ENCODE results near the gene NOL4L.

Gene NOL4L

DNA sequence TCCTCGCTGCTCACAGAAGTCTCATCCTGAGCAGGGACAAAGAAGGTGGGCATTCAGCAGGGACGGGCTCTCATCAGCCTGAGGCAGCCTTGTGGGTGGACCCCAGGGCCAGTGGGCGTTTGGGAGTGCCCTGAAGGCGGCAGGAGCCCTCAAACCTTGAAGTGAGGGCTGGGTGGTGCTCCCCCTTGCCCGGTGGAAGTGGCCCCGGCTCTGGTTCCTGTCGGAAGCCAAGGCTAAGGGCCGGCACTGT lies 110.5 kb downstream of the NOL4L start:
- DNase-seq: peak in 1 of 56 donors; percentile 51

DNA sequence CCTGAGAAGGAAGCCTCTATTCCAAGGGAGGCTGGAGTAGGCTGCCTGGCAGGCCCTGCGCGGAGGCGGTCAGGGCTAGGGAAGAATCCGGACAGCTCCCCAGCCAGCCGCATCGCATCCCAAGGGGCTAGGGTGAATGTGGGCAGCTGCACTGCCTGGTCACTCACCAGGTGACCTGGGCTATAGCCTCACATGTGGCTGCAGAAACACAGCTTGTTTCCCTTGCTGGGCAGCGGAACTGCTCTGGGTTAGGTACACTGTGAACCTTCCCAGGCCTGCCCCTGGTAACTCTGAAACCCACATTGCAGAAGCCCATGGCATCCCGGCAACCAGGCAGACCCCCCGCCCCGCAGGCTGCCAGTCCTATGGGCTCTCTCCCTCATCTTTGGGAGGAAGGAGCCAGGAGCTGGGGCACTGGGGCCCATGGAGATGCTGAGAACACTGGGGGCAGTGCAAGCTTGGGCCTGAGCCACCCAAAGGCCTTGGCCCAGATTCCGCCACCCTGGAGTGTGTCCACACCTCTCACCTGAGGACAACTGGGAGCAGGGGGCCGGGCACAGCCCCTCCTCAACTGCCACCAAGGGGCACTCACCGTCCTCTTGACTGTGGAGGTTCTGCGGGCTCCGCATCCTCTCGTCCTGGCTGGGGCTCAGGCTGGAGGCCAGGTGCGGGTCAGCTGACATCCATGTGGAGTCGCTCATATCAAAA lies 111.0 kb downstream of the NOL4L start:
- peak in 2 of 56 donors; percentile 32 to 34 for DNase-seq

DNA sequence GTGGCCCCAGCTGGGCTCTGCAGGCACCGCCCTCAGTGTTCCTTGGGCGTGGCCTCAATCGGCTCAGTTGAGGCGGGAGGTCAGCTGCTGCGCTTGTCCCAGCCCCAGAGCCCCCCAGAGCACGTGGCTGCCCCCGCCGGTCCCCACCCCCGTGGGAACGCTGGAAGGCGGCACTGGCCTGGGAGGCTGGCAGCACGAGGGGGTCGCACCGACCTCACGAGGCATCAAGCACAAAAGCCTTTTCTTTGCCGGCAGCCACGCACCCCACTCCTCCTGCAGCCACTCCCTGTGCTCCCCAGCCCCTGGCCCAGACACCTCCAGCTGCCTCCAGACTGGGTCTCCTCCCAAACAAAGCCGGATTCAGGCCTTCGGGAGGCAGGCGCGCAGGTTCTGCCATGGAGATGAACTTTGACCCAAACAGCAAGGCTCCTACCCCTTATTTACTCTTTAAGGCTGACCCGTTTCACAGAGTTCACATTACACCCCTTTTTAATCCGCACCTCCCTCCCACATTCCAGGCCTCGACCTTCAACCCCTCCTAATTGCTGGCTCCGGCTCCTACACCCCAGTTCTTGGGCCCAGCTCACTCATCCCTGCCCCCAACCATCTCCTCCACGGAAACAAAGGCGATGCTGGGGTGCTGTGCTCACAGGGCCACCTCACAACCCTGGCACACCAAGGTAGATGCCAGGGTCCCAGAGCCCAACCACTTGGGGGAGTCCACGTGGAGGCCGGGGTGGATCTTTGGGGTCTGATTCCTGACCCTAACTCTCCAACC lies 111.7 kb downstream of the NOL4L start:
- DNase-seq: peak in 15 of 56 donors; percentile 13 to 48 (median 25)

DNA sequence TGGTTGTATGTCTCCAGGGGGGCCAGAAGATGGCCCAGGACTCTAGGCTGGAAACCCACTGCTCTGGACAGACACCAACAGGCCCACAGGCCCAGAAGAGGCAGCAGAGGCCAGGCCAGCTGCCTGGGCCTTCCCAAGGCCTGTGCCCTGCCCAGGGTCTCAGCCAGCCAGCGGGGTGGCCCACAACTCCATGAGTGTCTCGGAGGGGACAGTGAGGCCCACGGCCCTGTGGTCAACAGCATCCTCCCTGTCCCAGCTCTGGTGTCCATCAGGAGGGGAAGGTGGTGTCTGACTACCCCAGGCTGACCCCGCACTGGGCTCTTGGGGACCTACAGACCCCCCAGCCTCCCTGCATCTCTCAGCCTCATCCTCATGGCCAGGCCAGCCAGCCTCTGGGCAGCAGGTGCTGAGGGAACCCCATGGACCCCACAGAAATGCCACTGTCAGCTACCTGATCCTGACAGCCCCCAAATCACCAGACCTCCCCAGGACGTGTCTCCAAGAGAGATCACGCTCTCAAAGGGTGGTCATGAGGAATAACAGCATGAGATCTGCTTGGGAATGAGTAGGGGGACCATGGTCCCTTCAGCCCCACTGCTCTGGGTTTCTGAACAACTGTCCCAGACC lies 112.4 kb downstream of the NOL4L start:
- DNase-seq: no peak

DNA sequence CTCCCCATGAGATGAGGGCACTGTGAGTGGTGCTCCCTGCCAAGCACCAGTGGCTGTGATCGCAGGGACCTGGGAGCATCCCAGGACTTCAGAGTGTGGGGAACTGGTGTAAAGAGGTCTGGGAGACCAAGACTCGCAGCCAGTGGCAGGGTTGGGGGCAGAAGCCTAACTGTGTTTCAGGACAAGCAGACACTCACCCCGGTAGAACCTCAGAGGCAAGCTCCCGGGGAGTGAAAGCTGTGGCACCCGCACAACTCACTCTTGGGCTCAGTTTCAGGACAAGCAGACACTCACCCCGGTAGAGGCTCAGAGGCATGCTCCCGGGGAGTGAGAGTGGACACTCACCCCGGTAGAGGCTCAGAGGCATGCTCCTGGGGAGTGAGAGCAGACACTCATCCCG lies 114.2 kb downstream of the NOL4L start:
- no peak for DNase-seq

DNA sequence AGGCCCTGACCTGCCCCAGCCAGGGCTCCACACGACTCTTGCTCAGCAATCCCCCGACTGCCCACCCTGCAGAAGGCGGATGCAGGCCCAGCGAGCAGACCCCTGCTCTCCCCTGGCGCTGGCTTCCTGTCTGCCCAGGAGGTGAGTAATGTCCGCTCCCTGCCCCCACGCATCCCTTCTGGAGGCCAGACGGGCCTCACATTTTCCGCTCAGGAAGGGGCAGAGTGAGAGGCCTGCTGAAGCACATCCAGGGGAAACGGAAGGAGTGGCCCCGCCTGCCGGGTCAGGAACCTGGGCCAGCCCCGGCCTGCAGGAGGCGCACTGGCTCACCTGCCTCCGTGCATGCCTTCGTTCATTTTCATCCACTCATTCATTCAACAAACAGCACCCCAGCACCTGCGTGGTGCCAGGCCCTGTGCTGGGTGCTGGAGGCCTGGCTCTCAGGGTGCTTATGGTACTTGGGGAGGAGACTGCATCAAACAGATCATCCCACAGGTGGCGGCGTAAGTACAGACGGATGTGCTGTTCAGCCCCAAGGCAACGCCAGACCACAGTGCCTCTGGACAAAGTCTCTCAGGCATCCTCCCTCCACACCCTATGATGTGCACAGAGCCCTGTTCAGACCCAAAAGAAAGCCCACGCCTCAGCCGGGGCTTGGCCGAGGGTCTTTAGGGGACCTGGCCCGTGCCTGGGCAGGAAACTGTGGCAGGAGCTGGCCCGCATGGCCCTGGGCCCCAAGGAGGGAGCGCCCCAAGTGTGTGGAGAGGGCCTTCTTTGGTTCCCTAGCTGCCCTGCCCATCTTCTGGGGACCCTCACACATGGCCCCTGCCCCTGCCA lies 114.9 kb downstream of the NOL4L start:
- no peak for DNase-seq

DNA sequence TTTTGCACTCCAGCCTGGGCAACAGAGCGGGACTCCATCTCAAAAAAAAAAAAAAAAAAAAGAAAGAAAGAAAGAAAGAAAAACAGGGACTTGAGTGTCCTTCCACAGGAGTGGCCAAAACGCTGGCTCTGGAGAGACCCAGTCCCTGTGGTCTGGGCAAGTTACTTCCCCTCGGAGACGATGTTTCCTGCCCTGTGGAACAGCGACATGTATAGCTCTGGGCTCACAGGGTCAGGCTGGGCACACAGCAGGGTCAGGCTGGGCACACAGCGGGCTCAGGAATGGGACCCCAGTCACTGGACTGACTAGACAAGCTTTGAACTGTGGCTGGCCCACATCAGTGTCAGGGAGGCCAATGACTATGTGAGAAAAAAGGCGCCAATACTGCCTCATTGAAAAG lies 116.3 kb downstream of the NOL4L start:
- DNase-seq: no peak

DNA sequence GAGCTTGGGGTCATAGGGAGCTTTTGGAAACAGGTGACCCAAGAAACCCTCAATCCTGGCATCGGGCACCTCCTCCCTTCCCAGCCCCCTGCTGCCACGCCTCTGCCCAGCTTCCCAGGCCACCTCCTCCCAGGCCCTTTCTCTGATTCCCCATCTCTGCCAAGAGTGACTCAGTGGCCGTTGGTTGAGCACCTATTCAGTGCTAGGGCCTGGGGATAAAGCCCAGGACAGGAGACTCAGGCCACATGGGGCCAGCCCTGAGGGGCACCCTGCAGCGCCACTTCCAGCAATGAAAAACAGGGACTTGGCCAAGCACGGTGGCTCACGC lies 116.9 kb downstream of the NOL4L start:
- DNase-seq: no peak

DNA sequence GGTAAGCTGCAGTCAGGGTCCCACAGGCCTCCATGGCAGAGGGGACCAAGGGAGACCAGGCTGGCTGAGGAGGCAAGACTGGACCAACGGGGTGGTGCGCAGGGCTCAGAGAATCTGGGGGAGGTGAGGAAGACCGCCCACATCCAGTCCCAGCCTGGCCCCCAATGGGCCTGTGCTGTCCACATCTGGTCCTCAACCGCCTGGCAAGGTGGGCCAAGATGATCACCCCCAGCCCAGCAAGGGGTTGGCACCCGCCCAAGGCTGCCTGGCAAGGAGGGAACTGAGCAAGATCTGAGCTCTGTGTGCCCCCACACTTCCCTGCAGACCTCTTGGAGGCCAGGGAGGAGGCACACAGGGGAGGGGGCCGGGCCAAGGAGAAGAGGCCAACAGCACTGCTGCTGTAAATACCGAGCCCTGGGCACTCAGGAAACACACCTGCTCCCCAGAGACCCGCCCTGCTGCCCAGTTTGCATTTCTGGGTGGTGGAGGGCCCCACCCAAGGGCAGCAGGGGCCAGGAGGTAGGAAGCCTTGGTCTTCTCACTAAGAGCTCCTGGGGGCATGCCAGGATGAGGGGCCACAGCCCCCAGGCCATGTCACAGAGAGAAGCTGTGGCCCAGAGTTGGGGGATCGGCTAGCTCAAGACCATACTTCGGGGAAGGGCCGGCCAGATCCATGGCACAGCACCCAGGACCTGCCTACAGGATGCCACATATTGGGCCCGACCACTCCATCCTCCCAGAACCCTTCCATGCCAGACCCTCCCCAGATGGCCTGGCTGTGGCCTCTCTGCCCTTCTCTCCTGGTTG lies 117.4 kb downstream of the NOL4L start:
- DNase-seq: peak in 1 of 56 donors; percentile 25

DNA sequence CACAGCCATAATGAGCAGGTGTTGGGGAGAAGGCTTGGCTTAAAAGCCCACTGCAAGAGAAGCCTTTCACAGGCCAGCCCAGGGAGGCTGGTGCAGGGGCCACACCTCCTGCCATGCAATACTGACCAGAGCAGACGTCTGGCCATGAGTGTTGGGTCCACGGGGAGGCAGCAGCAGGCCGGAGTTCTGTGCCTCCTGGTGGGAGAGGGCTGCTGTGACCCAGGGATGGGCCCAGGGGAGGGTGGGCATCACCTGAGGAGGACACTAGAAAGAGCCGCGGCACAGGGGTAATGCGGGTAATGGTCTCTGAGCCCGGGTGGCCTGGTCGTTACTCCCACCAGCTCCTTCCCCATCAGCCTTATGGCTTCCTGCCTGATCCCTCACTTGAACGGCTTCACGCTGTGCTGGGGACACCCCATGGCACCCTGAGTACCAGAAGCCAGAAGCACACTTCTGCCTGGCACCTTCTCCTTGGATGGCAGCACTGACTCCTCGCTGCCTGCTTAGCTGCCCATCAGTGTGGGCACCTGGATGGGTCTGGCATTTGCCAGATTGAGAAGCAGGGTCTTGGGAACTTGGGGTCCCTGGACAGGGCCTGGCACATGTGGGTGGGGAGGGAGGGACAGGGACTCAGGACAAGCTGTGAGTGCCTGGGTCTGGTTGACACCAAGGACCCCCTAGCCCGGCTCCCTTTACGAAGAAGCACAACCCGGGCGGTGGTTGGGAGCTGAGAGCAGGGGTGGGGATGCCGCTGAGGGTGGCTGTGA lies 118.2 kb downstream of the NOL4L start:
- peak in 13 of 56 donors; percentile 28 to 75 (median 52) for DNase-seq

DNA sequence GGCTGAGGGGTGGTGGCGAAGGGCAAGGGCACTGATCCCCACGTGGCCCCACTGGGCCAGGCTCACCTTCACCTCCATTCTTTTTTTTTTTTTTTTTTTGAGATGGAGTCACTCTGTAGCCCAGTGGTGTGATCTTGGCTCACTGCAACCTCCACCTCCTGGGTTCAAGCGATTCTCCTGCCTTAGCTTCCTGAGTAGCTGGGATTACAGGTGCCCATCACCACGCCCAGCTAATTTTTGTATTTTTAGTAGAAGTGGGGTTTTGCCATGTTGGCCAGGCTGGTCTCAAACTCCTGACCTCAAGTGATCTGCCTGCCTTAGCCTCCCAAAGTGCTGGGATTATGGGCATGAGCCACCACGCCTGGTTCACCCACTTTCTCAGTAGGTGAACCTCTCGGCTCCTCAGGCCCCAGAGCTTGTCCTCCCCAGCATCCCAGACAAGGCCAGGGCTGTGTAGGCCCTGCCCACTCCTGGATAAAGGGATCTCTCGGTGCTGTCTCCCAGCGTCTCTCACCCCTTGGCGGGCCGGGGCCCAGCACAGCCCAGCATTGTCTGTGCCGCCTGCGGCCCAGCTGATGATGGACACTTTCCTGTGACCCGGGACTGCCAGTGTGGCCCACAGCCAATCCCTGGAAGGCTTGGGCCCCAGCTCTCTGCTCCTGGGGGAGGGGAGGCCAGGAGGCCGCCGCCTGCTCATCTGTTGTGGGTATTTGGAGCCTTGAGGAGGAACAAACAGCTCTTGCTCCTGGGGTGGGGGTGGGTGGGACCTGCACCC lies 119.0 kb downstream of the NOL4L start:
- peak in 54 of 56 donors; percentile 28 to 92 (median 76) for DNase-seq

DNA sequence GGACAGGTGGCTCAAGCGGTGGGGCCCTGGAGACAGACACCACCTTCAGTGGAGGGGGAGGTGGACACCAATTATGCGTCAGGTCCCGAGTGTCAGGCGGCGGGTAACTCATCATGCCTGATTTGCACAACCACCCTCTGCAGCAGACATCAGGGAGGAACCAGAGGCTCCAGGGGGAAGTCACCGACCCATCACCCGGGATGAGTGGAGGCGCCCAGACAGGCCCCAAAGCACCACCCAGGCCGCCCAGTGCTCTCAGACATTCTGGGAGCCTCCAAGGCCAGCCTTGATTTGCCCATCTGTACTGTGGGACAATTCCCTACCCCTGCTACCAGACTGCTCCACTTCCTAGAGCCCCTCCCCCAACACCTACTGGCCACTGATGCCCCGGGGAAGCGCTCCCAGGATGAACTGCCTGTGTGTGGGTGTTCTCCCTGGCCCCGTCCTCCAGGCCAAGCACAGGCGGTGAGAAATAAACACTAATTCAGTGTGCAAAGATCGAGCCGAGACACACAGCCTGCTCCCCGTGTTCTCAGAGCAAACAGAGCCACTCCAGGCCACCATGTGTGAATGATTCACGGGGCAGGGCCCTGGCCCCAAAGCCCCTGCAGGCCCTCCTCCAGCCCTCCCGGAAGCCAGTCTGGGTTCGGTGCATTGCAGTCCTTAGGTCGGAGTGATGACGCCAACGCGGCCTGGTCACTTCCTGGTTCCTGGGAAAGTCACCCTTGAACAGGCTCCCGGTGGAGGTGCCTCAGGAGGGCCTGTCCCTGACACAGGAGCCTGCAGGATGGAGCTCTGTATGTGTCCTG lies 119.8 kb downstream of the NOL4L start:
- DNase-seq: peak in 1 of 56 donors; percentile 18

DNA sequence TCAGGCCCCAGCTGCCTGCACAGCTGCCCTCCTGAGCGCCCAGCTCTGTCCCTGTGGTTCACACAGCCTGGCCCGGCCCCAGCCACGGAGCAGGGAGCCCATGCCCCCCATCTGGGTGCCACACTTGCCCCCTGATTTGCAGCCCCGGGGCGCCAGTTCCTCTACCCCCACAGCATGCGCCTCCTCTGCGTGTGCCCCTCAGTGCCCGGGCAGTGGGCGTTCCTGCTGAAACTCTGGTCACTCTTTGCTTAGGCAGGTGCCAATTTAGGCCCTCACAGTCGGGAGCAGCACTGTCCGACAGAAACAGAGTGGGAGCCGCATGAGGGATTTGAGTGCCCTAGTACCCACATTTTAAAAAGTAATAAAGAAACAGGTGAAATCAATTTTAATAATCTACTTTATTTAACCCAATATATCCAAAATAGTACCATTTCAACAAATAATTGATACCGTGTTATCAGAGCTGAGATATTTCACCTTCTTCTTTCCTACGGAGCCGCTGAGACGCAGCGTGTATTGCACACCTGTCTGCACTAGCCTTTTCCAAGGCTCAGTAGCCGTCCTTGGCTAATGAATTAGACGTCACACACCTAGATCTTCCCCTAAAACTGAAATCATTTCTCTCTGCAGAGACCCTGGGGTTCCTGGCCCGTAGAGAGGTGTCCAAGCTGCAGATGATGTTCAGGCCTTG lies 120.6 kb downstream of the NOL4L start:
- DNase-seq: peak in 3 of 56 donors; percentile 66 to 84 (median 67)

DNA sequence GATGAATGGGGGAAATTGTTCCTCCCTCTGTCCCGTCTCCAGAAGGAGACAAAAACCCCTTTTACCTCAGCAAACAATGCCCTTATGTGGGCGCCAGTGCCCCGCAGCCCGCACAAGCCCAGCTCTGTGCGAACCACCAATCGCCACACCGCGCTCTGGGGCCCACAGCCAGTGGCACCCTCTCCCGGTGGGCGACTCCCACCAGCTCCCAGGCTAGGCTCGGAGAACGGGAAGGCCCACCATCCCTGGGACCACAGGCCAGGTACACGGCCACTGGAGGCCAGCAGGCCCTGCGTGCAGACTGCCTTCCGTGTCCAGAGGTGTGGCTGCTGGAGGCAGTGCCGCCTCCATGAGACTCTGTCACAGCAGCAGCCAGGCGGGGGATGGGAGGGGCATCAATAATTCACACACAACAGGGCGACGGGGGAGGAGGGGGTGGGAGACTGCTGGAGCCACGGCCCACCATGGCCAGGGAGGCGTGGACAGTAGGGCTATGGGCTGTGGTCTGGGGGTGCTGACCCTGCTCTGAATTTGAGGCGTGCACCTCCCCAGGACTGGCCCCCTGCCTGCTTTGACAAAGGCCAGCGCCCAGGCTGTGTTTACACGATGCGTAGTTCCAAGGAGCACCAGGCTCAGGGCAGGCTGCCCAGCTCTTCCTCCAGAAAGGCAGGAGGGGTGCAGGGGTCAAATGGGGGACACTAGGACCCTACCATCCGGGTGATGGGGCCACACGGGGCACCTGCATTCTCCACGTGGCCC lies 121.3 kb downstream of the NOL4L start:
- DNase-seq: peak in 54 of 56 donors; percentile 32 to 98 (median 88)

DNA sequence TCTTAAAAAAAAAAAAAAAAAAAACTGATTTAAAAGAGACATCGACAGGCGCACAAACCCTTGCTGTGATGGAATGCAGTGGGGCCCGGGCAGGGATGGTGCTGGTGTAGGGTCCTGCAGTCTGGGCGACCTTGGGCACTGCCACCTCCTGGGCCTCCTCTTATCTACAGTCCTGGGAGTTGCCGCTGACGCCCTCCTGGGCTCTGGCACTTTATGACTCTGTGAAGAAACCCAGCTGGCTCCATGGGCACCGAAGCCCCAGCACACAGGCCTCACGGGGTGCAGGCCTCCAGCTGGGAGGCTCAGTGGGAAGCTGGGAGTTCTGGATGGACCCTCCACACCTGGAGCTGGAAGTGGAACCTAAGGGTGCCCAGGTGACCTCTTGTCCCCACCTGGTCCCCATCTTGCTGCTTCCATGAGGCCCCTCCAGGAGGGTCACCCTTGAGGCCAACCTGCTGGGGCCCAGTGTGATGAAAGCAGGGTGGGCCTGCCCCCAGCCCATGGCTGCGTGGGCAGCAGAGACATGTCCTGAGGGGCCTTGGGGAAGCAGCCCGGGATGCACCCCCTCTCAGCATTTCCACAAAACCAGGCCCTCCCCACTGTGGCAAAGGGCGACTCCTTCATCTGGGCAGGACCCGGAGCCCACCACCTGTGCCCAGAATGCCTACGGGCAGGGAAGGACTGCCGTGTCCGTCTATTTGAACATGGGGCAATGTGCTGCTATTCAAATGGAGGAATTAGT lies 122.1 kb downstream of the NOL4L start:
- DNase-seq: peak in 8 of 56 donors; percentile 25 to 82 (median 47)

All from nucleus accumbens (tissue), 56 donors.